RKO (cell line): ENCODE measurements around the gene PGAM1.
"Not testable (repeated sequence)": the region's sequence is repeated elsewhere in the genome, so short reads cannot be mapped to it uniquely, and the experiment has no call there.

Source experiments
- DNase-seq: peaks from one replicate; pipeline ENCODE4 v3.0.0-alpha.2; 2016; ENCODE audit warnings: low spot score

PGAM1 gene

DNA sequence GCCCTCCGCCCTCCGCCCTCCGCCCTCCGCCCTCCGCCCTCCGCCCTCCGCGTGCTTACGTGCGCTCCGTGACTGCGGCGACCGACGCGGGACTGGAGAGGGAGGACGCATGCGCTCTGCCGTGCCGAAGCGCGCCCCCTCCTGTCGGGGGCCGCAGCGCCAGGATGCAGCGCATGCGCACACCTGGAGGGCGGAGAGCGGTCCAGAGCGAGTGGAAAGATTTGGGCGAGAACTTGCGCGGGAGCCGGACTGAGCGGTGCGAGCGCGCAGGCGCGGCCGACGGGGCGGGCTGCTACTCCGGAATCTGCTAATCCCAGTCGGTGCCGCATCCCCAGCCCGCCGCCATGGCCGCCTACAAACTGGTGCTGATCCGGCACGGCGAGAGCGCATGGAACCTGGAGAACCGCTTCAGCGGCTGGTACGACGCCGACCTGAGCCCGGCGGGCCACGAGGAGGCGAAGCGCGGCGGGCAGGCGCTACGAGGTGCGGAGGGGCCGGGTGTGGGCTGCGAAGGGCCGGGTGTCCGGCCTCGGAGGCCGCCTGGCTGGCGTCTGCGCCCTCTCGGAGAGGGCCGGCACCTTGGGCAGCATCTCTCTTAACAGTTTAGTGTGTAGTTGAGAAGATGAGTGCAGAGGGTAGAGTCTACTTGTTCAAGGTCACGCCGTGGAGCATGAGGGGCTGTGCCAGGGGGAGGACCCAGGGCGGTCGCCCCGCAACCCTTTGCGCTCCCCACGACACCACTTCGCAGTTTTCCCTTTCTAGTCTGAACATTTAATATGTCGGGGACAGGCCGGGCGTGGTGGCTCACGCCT is at the start of gene PGAM1:
Gene PGAM1 (plus strand): TSS at position 228 of the 812 bp plus-strand sequence. CDS start 117 bp downstream, at position 345.
- DNase-seq, result peak; percentile 96

DNA sequence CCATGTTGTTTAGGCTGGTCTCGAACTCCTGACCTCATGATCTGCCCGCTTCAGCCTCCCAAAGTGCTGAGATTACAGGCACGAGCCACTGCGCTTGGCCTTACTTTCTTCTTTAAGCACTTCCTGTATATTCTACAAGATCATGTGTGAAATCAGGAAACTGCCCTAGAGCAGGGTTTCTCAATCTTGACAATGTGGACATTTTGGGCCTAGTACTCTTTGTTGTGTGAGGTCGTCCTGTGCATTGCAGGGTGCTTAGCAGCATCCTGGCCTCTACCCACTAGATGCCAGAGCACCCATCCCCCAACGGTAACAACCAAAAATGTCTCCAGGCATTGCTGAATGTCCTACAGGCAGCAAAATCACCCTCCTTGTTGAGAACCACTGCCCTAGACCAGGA is 49.6 kb upstream of the PGAM1 start:
- no peak for DNase-seq

DNA sequence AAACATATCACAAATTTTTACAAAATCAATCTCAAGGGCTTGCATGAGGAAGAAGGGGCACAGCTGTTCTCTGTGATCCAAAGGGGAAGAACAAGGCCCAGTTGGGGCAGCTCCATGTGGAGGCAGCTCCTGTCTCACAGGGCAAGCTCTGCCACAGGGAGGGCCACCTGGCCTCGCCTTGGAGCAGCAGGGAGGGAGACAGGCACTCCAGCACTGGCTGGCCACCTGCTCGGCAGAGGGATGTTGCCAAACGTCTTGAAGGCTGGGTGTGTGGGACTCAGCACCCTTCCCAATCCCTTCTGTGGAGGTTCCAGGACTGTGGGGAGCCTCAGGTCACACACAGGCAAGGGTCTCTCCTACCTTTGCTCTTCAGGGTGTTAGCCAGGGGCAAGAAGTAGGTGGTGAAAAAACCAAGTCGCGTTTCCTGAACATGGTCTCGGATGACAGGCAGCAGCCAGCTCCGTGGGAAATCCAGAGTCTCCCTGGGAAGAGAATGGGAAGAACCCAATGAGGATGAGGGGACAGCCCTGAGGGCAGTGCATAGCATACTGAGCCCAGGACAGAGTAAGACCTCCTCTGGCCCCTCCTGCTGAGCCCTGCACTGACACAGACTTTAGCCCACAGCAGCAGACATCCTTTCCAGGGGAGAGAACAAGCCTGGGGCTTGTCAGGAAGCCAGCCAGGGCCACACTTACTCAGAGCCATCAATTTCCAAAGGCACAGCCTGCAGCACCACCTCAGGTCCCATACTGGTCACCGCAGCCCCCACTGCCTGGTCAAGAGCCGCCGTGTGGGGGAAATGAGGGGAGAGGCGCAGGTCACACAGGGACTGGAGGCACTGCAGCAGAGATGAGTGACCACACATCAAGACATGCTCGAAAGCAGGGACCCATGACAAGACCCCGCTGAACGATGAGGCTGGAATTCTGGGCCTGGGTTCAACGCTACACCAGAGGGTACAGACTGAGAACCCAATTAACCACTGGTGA is 46.8 kb upstream of the PGAM1 start:
- no peak for DNase-seq

DNA sequence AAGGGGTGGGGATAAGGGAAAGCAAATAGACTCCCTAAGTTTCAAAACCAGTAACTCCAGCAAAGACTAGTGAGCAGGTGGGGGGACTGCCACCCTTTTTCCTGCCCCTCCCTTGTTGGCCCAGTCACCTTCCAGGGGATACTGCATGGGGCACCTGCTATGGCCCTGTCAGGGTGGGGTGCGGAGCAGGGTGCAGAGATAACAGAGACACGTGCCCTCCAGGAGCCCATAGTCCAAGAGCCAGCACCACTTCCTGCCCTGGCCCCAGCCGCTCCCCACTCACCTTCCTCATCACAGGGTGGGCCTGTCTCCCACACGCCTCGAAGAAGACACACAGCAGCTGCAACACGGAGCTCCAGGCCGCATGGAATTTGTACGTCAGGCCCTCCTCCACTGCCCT is 45.5 kb upstream of the PGAM1 start:
- no peak for DNase-seq

DNA sequence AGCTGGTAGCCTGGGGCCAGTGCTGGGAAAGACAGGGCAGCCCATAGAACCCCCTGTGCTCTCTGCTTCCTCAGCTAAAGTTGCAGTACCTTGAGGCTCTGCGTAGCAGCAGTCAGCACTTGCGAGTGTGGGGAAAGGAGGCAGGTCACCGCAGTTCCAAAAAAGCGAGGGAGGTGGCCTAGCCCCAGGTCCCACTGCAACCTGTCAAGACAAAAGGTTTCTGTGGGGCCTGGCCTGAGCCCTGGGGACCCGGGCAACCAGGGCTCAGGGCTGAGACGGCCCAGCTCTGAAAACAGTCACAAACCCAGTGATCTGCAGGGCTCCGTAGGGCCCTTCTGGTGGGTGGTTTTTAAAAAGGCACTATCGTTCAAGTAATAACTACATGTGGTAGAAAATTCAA is 44.4 kb upstream of the PGAM1 start:
- DNase-seq, result no peak

DNA sequence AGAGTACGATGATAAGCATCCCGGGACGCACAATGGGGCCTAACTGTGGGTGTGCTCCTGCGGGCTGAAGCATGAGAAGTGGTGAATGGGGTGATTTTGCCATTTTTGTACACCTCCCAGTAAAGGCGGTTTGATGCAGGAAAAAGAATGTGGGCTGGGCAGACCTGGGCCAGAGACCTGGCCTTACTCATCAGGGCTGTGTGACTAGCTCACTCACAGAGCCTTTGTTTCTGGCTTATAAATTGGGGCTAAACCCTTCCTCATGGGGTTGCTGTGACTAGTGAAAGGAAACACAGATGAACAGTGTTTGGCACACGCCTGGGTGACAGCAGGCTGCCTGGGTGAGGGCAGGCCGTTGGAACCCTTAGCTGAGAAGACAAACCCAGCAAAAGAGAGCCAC is 42.8 kb upstream of the PGAM1 start:
- no peak for DNase-seq

DNA sequence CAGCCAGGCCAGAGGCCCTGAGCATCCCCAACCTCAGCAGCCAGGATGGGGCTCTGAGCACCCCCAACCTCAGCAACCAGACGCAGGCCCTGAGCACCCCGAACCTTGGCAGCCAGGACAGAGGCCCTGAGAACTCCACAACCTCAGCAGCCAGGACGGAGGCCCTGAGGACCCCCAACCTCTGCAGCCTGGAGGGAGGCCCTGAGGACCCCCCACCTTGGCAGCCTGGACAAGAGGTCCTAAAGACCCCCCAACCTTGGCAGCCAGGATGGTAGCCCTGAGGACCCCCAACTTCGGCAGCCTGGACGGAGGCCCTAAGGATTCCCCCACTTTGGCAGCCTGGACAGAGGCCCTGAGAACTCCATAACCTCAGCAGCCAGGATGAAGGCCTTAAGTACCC is 41.8 kb upstream of the PGAM1 start:
- no peak for DNase-seq

DNA sequence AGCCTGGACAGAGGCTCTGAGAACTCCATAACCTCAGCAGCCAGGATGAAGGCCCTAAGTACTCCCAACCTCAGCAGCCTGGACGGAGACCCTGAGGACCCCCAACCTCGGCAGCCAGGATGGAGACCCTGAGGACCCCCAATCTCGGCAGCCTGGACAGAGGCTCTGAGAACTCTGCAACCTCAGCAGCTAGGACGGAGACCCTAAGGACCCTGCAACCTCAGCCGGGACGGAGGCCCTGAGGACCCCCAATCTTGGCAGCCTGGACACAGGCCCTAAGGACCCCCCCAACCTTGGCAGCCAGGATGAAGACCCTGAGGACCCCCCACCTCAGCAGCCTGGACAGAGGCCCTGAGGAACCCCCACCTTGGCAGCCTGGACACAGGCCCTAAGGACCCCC is 41.4 kb upstream of the PGAM1 start:
- DNase-seq, result no peak

DNA sequence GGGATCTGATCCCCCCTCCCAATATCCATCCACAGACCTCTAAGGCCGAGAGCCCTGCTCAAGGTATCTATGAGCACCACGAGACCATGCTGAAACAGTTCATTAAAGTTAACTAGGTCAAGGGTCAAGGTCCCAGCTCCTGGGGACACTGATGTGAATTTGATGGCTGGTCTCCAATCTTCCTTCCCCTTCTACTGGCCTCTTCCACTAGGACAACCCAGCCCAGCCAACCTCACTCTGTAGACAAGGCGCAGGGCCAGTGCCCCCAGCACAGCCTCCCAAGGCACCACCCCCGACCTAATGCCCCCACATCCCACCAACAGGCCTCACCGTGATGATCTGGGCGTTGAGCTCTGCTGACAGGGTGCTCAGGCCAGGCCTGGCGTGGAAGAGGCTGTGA is 40.4 kb upstream of the PGAM1 start:
- DNase-seq, result no peak

DNA sequence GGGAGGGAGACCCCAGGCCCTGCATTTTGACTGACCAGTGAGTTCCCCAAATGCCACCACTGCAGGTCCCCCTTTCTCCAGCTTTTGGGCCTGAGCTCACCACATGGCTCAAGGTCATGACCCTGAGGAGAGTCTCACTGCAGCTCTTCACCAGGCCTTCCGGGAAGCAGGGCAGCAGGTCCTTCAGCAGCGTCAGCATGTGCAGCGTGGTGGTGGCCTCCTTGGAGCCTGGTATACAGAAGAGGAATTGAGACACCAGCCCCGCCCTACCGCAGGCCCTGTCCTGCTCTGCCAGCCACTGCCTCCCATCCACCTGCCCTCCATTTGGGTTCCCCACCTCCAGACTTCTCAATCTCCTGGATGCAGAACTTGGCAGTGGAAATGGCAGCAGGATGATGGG is 37.8 kb upstream of the PGAM1 start:
- no peak for DNase-seq

DNA sequence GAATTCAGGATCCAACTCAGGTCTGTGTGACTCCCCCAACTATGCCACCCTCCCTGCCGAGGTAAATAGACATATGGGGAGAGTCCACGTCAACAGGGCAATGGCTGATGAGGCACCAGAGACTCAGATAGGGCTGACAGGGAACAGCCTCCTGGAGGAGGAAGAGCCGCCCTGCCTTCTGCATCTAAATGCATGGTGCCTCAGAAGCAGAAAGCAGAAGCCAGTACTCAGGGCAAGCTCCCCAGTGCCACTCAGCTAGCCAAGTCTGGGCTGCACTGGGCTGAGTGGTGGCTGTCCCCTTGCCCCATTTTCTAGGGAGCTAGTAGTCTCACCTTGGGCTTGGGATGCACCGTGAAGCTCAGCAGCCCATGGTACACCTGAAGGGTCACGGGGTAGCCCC is 35.9 kb upstream of the PGAM1 start:
- DNase-seq, result no peak

DNA sequence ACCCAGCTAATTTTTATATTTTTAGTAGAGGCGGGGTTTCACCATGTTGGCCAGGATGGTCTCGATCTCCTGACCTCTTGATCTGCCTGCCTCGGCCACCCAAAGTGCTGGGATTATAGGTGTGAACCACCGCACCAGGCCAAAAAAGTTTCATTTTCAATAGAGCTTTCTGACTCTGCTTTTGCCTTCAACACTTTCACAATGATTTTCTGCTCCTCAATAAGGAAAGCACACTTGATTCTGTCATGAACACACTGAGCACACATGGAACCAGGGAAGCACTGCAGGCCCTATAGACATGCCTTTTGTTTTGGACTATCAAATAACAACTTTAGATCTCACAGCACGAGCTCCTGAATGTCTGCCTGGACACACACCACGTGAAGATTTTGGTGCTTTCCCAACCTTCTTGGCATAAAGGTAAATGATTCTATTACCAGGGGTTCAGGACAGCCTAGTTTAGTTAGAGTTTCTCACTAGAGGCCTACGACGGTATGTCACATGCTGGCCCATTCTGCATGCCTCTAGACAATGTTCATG is 32.9 kb upstream of the PGAM1 start:
- DNase-seq, result no peak

DNA sequence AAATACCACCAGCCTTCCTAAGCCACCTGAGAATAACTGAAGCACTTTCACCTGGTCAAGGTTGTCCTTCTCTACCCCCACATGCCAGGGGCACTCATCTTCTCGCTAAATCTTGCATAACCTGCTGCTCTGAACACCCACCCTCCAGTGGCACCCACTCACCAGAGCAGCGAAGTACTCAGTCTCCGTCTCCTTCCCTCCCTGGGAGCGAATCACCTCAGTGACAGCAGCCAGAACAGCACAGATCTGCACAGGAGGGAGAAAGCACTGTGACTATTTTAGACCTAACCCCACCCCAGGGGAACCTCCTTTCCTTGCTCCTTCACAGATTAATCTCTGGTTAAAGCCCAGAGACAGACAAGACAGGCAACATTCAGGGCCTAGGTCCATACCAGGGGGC is 29.9 kb upstream of the PGAM1 start:
- no peak for DNase-seq

DNA sequence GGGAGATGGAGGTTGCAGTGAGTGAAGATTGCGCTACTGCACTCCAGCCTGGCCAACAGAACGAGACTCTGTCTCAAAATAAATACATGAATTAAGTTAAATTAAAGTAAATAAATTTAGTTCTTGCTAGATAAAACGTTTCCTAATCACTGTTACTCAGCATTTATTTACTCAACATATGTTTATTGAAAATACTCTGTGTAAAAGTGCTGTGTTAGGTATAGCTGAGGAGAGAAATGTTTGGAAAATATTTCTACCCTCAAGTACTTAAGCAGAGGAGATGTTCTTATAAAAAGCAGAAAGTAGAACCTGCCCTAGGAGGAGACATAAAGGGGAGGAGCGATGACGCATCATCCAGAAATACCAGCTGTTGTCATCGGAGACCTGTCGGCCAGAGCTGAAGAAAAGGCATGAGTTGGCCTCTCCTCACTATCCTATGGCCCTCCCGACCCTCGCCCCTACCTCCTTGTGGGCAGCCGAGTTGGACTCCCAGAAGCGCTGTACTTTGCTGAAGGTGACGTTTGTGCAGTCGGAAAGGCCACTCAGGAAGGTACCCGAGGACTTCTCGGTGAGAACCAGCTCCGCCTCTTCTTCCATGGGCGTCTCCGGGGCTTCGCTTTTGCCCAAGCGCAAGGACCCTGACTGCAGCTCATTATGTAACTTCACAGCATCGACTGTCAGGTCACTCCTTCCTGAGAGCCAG is 26.0 kb upstream of the PGAM1 start:
- DNase-seq, result peak; percentile 89

DNA sequence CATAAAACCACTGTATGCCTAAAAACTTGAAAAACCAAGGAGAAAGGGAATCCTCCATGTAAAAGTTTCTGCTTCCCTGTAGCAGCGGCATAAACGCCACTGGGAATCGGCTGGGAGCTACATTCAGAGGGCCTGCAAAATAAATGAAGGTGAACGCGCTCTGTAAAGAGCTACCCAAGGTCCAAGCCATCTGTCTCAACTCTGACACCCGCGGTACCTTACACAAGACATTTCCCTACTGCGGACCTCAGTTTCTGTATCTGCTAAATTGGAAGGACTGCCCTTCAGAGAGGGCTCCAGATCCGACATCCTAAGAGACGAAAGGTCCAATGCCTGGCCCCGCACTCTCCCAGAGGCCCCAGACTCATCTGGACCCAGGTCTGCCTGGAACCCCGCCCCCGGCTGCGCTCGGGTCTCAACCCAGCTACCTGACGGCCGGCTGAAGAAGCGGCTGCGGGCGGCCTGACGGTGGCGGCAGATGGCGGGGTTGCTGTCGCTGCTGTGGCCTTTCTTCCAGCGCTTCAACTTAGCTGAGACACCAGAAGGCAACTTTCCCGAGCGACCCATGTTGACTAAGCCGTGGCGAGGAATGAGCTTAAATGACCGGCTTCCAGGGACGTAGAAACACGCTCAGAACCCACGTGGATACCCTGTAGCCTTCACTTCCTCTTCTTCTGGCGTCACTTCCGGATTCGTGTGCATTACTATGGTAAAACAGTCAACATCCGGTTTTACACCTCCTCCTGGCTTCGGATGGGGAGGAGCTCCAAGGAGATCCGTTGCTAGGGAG is 25.1 kb upstream of the PGAM1 start, which contains the start of gene RRP12:
Gene RRP12 (minus strand): TSS at position 676 of the 790 bp plus-strand sequence. CDS start 109 bp downstream, at position 567.
- DNase-seq, result peak; percentile 99

DNA sequence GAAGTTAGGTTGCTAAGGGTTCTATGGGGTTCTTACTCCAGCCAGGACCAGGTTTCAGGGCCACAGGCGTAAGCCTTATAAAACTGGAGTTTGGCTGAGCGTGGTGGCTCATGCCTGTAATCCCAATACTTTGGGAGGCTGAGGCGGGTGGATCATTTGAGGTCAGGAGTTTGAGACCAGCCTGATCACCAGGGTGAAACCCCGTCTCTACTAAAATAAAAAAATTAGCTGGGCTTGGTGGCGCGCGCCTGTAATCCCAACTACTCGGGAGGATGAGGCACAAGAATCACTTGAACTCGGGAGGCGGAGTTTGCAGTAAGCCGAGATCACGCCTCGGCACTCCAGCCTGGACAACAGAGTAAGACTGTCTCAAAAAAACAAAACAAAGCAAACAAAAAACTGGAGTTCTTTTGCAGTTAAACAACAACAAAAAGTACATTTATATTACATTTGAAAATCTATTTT is 24.5 kb upstream of the PGAM1 start:
- DNase-seq, result no peak

DNA sequence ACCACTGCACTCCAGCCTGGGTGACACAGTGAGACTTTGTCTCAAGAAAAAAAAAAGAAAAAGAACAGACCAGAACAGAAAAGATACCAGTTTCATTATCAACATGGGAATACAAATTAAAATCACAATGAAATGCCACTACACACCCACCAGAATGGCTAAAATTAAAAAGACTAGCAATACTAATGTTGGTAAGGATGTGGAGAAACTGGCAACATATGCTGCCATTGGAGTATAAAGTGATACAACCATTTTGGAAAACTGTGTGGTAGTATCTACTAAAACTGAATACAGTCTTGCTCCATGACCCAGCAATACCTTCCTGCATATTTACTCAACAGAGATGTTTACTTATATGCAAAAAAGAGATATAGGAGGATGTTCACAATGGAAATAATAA is 21.9 kb upstream of the PGAM1 start:
- DNase-seq, result no peak

DNA sequence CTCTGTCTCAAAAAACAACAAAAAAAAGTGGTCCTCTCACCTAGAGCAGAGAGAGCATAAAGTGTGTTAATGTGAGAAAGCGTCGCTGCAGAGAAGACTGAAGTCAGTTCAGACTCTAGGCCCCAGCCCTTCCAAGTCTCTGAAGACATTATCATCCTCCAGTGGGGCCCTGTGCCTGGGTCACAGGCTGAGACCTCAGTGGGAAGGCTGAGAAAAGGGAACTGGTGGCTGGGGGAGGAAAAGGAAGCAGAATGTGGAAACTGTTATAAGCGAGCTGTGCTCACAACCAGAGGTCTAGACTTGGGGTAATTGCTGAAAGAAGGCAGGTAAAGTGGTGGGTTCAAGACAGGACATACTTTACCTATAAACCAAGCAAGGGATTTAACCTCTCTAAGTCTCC is 19.9 kb upstream of the PGAM1 start:
- DNase-seq, result no peak

DNA sequence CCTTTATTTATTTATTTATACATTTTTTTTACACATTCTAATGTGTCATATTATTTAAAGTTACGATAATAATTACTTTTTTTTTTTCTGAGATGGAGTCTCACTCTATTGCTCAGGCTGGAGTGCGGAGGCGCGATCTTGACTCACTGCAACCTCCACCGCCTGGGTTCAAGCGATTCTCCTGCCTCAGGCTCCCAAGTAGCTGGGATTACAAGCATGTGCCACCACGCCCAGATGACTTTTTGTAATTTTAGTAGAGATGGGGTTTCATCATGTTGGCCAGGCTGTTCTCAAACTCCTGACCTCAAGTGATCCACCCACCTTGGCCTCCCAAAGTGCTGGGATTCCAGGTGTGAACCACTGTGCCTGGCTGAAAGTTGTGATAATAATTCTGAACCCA is 19.5 kb upstream of the PGAM1 start:
- DNase-seq, result not testable (repeated sequence)

DNA sequence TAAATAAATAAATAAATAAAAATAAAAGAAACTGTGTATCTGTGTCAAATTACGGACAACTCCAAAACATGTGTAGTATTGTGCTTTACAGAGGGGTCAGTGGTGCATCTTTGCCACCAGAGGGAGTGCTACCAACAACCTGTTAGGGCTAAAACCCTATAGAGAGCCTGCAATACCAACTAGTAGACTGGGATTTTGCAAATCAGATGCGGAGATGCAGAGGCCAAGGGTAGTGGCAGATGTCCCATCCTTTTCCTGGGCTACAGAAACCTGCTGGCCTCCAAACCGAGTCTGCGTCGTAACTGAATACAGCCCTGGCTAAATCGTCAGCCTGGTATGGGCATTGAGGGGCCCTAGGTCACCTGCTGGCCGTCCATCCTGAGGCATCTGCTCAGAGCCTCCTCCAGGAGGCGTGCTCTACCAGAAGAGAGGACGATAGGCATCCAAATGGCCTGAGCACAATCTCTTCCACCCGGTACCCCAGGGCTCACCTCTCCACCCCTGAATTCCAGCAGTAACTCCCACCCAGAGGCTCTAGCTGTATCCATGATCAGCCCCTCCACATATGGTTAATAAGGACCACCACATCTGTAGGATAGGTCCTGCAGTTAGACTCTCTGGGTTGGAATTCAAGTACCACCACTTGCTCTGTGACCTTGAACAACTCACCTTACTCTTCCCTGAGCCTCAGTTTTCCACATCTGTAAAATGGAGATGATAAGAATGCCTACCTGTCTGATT is 18.6 kb upstream of the PGAM1 start:
- peak; percentile 90 for DNase-seq

DNA sequence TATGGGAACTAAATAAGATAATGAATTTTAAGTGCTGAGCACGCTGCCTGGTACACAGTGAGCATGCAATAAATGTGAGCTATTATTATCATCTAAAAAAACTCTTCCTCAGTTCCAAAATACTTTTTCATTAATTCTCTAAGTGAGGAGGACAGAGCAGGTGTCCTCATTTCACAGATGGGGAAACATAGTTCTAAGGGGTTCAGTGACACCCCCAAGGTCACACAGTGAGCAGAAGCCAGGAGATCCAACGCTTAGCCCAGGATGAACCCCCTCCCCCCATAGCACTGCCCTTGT is 18.1 kb upstream of the PGAM1 start:
- DNase-seq, result no peak
